Neural crest cell (in vitro differentiated cells): Measurements from ENCODE around the gene IP6K3. TPM values are rescaled to one million over a fixed set of nuclear protein-coding genes. Genes with fewer than 3 reads are reported as not detected.

ENCODE experiments used
- DNase-seq: peaks from one replicate; pipeline ENCODE4 v3.0.0; 2021; ENCODE audit warnings: low read depth, mixed read lengths, low spot score
- H3K27ac Mint-ChIP-seq: one replicate; pipeline ENCODE4 v1.8.0; 2021; ENCODE audit warnings: mild to moderate bottlenecking, mixed read lengths; ENCODE audit not compliant: unreplicated experiment
- H3K27me3 Mint-ChIP-seq: 2 replicates; pipeline ENCODE4 v1.8.0; 2021; ENCODE audit warnings: low read depth, mild to moderate bottlenecking, mixed read lengths
- H3K36me3 Mint-ChIP-seq: 2 replicates; pipeline ENCODE4 v1.8.0; 2021; ENCODE audit warnings: low read depth, mild to moderate bottlenecking, mixed read lengths
- H3K4me1 Mint-ChIP-seq: 2 replicates; pipeline ENCODE4 v1.8.0; 2021; ENCODE audit warnings: mixed read lengths
- H3K4me3 Mint-ChIP-seq: one replicate; pipeline ENCODE4 v1.8.0; 2021; ENCODE audit warnings: mild to moderate bottlenecking, mixed read lengths
- H3K9me3 Mint-ChIP-seq: 2 replicates; pipeline ENCODE4 v1.8.0; 2021; ENCODE audit warnings: mixed read lengths
- CTCF ChIP-seq: fragments of 200-600 bp; sonication (generic); conservative IDR thresholded peaks from 2 replicates; pipeline ENCODE4 v1.5.0; 2021; ENCODE audit warnings: antibody characterized with exemption, mild to moderate bottlenecking
- total RNA-seq: library from RNA; stranded (reverse); gene quantifications from 2 replicates; pipeline ENCODE4 v1.2.1, GENCODE V29; 2021

IP6K3 gene
- total RNA-seq, 1 donor from 2014 or later: 0.72 TPM

GRCh38 chr6:33761922-33762629, 15.4 kb upstream of the IP6K3 start:
- Mint-ChIP-seq H3K9me3 (no peaks in the 10 kb centered on the region), H3K4me3 (no peak overlapping the region), H3K36me3 (no peaks in the 10 kb centered on the region), H3K27ac (peak overlapping the region; percentile 82), H3K4me1 (peaks cover 19% of the 10 kb centered on the region), H3K27me3 (no peaks in the 10 kb centered on the region)
- peak; percentile 65 for DNase-seq
- peak; percentile 62 for TF ChIP-seq CTCF

GRCh38 chr6:33761581-33761921, 14.8 kb upstream of the IP6K3 start:
- no peak for TF ChIP-seq CTCF
- Mint-ChIP-seq H3K27me3 (no peaks in the 10 kb centered on the region), H3K4me1 (peaks cover 19% of the 10 kb centered on the region), H3K9me3 (no peaks in the 10 kb centered on the region), H3K4me3 (no peak overlapping the region), H3K27ac (no peak overlapping the region), H3K36me3 (no peaks in the 10 kb centered on the region)
- DNase-seq: no peak

GRCh38 chr6:33759887-33760629, 13.4 kb upstream of the IP6K3 start:
- Mint-ChIP-seq H3K4me1 (peaks cover 19% of the 10 kb centered on the region), H3K27me3 (no peaks in the 10 kb centered on the region), H3K27ac (no peak overlapping the region), H3K36me3 (no peaks in the 10 kb centered on the region), H3K9me3 (no peaks in the 10 kb centered on the region), H3K4me3 (no peak overlapping the region)
- no peak for TF ChIP-seq CTCF
- no peak for DNase-seq

- Mint-ChIP-seq H3K4me1 (peaks cover 19% of the 10 kb centered on the region), H3K27ac (no peak overlapping the region), H3K9me3 (no peaks in the 10 kb centered on the region), H3K4me3 (no peak overlapping the region), H3K36me3 (no peaks in the 10 kb centered on the region), H3K27me3 (no peaks in the 10 kb centered on the region)
- no peak for TF ChIP-seq CTCF
- DNase-seq: no peak
Observed at GRCh38 chr6:33758815-33759216, 12.1 kb upstream of the IP6K3 start.

GRCh38 chr6:33757906-33758305, 11.2 kb upstream of the IP6K3 start:
- TF ChIP-seq CTCF: no peak
- no peak for DNase-seq
- no peaks in the 10 kb centered on the region for H3K36me3 Mint-ChIP-seq
- H3K27me3 Mint-ChIP-seq: no peaks in the 10 kb centered on the region
- no peak overlapping the region for H3K4me3 Mint-ChIP-seq
- H3K27ac Mint-ChIP-seq: no peak overlapping the region
- H3K4me1 Mint-ChIP-seq: peaks cover 19% of the 10 kb centered on the region
- H3K9me3 Mint-ChIP-seq: no peaks in the 10 kb centered on the region
